IPS-18a (cell line): ENCODE measurements around the gene PKN3.

Source experiments
- H3K27ac ChIP-seq: one replicate; pipeline ENCODE4 v1.5.1; 2013; ENCODE audit warnings: low read length
- H3K27me3 ChIP-seq: one replicate; pipeline ENCODE4 v1.6.1; 2013; ENCODE audit warnings: mild to moderate bottlenecking, low read length; ENCODE audit not compliant: control insufficient read depth, insufficient read depth
- H3K36me3 ChIP-seq: one replicate; pipeline ENCODE4 v1.6.1; 2013; ENCODE audit warnings: low read depth, low read length; ENCODE audit not compliant: control insufficient read depth
- H3K4me1 ChIP-seq: one replicate; pipeline ENCODE4 v1.6.1; 2013; ENCODE audit warnings: low read depth, low read length; ENCODE audit not compliant: control insufficient read depth
- H3K4me3 ChIP-seq: one replicate; pipeline ENCODE4 v1.5.1; 2013; ENCODE audit warnings: low read length
- H3K9ac ChIP-seq: one replicate; pipeline ENCODE4 v1.6.1; 2013; ENCODE audit warnings: mild to moderate bottlenecking, low read length, moderate library complexity
- H3K9me3 ChIP-seq: one replicate; pipeline ENCODE4 v1.6.1; 2013; ENCODE audit warnings: low read depth, low read length; ENCODE audit not compliant: control insufficient read depth

Gene PKN3

GRCh38 chr9:128712451-128713410, 10.4 kb downstream of the PKN3 start:
- H3K27me3 ChIP-seq, result no peaks in the 10 kb centered on the region
- no peaks in the 10 kb centered on the region for H3K4me1 ChIP-seq
- H3K9me3 ChIP-seq, result no peaks in the 10 kb centered on the region
- no peak overlapping the region for H3K9ac ChIP-seq
- no peak overlapping the region for H3K27ac ChIP-seq
- H3K4me3 ChIP-seq, result no peak overlapping the region
- no peaks in the 10 kb centered on the region for H3K36me3 ChIP-seq

DNA sequence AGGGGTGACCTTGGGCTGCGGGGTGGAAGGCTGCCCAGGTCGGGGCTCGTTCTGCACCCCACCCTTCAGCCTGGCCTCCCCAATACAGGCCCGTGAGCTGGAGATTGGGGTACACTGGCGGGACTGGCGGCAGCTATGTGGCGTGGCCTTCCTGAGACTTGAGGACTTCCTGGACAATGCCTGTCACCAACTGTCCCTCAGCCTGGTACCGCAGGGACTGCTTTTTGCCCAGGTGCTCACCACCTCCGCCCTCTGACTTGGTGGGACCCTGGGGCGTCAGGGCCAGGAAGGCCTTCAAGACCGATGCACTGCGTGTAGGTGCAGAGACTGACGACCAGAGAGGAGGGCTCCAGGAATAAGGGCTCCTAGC, 11.1 kb downstream of the PKN3 start:
- no peaks in the 10 kb centered on the region for H3K4me1 ChIP-seq
- H3K27ac ChIP-seq, result no peak overlapping the region
- no peak overlapping the region for H3K4me3 ChIP-seq
- no peaks in the 10 kb centered on the region for H3K27me3 ChIP-seq
- H3K9ac ChIP-seq, result no peak overlapping the region
- H3K9me3 ChIP-seq, result no peaks in the 10 kb centered on the region
- no peaks in the 10 kb centered on the region for H3K36me3 ChIP-seq

GRCh38 chr9:128713941-128714573, 11.8 kb downstream of the PKN3 start:
- Histone ChIP-seq H3K9me3 (no peaks in the 10 kb centered on the region), H3K4me3 (no peak overlapping the region), H3K27me3 (no peaks in the 10 kb centered on the region), H3K36me3 (no peaks in the 10 kb centered on the region), H3K4me1 (no peaks in the 10 kb centered on the region), H3K27ac (no peak overlapping the region), H3K9ac (no peak overlapping the region)

GRCh38 chr9:128714586-128715435, 12.5 kb downstream of the PKN3 start:
- Histone ChIP-seq H3K9ac (no peak overlapping the region), H3K36me3 (no peaks in the 10 kb centered on the region), H3K27ac (no peak overlapping the region), H3K27me3 (no peaks in the 10 kb centered on the region), H3K4me3 (no peak overlapping the region), H3K9me3 (no peaks in the 10 kb centered on the region), H3K4me1 (no peaks in the 10 kb centered on the region)

DNA sequence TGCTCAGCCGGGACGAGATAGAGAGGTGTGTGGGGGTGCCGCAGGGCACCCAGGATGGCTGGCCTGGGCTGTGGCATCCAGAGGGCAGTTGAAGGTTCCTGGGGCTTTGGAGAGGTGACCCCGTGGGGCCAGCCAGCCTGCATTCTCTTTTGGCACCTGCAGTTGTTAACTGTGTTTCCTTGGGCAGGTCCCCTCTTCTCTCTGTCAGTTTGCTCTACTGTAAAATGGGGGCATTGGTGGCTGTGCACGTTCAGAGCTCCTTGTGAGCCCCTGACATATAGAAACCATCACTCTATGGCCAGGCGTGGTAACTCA, 13.1 kb downstream of the PKN3 start:
- H3K36me3 ChIP-seq, result peaks cover under 1% of the 10 kb centered on the region
- H3K9ac ChIP-seq, result no peak overlapping the region
- H3K4me1 ChIP-seq, result no peaks in the 10 kb centered on the region

DNA sequence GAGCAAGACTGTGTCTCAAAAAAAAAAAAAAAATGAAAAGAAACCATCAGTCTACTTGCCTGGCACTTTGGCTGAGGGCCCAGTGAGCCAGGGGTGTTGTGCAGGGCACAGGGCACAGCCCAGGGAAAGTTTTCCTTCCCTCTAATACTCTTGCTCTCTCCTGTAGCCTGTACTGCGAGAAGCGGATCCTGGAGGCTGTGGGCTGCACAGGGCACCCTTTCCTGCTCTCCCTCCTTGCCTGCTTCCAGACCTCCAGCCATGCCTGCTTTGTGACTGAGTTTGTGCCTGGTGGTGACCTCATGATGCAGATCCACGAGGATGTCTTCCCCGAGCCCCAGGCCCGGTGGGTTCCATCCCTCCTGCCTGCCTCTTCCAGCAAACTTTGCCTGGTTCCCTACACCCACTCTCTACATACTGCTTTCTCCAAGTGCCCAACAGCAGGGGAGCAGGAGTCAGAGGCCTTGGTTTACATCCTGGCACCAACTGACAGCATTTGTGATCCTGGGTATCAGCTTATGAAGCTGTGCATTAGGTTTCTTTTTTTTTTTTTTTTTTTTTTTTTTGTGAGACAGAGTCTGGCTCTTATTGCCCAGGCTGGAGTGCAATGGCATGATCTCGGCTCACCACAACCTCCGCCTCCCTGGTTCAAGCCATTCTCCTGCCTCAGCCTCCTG, 14.4 kb downstream of the PKN3 start:
- Histone ChIP-seq H3K9me3 (no peaks in the 10 kb centered on the region), H3K27me3 (no peaks in the 10 kb centered on the region), H3K9ac (no peak overlapping the region), H3K4me3 (no peak overlapping the region), H3K27ac (no peak overlapping the region), H3K4me1 (no peaks in the 10 kb centered on the region), H3K36me3 (peaks cover 6% of the 10 kb centered on the region)

More for the DNA sequence above, 13.1 kb downstream of the PKN3 start:
- no peak overlapping the region for H3K27ac ChIP-seq
- no peaks in the 10 kb centered on the region for H3K27me3 ChIP-seq
- H3K4me3 ChIP-seq, result no peak overlapping the region
- H3K9me3 ChIP-seq, result no peaks in the 10 kb centered on the region

DNA sequence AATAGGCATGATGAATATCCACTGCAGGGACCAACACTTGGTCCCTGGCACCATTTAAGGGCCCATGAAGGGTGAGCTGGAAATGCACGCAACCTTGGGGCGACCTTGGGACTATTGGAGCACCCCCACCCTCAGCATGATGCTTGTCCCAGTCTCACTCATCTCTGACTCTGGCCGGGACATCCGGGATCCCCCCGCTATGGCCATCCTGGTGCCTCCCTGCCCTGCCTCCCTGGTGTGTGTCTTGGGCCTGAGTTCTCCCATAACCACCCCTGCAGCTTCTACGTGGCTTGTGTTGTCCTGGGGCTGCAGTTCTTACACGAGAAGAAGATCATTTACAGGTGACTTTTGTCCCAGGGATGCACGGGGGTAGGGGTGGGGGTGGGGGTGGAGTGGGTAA, 15.7 kb downstream of the PKN3 start:
- H3K27ac ChIP-seq, result no peak overlapping the region
- H3K4me3 ChIP-seq, result no peak overlapping the region
- H3K9ac ChIP-seq, result no peak overlapping the region
- H3K9me3 ChIP-seq, result no peaks in the 10 kb centered on the region
- peaks cover 8% of the 10 kb centered on the region for H3K36me3 ChIP-seq
- no peaks in the 10 kb centered on the region for H3K4me1 ChIP-seq
- H3K27me3 ChIP-seq, result no peaks in the 10 kb centered on the region

DNA sequence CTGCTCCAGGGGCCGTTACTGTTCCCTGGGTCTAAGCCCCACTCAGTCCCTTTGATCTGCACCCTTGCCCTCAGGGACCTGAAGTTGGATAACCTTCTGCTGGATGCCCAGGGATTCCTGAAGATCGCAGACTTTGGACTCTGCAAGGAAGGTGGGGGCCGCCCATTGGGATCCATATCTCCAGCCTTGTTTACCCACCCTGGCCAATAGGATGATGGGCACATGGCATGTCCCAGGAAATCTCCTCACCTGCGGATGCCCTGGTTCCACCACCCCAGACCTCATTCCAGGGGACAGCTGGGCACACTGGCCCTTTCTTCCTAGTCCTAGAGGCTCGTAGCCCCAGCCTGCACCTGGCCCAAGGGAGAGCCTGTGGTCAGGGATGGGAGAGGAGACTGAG, 16.2 kb downstream of the PKN3 start:
- Histone ChIP-seq H3K9ac (no peak overlapping the region), H3K4me1 (no peaks in the 10 kb centered on the region), H3K27me3 (no peaks in the 10 kb centered on the region), H3K4me3 (no peak overlapping the region), H3K27ac (no peak overlapping the region), H3K9me3 (no peaks in the 10 kb centered on the region), H3K36me3 (peaks cover 8% of the 10 kb centered on the region)

GRCh38 chr9:128719919-128720605, 17.8 kb downstream of the PKN3 start:
- Histone ChIP-seq H3K9me3 (no peaks in the 10 kb centered on the region), H3K4me3 (no peak overlapping the region), H3K27me3 (no peaks in the 10 kb centered on the region), H3K9ac (no peak overlapping the region), H3K27ac (no peak overlapping the region), H3K36me3 (peaks cover 8% of the 10 kb centered on the region), H3K4me1 (no peaks in the 10 kb centered on the region)

DNA sequence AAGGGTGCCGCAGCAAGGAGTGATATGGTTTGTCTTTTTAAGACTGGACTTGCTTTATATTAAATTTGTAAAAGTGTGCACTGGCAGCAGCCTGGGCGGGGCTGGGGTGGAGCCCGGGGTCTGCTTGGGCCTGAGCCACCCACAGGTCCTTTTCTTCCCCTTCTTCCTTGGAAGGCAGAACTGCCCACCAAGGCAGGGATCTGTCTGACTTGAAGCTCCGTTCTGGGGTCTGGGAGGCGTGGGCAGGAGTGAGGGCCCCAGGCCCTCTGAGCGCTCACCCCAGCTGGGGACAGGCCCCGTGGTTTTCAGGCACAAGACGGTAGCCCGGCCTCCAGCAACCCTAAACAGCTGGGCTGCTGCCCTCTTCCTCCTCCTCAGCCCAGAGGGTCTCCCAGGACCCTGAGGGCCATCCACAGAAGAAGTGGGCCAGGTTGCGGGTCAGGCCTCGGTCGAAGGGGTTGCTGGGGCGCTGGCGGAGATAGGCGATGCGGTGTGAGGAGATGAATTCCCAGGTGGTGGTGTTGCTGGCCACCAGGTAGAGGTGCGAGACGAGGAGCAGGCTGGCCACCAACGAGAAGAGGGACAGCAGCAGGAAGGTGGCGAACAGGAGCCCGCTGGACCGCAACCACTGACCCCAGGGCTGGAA, 18.7 kb downstream of the PKN3 start:
- Histone ChIP-seq H3K27me3 (no peaks in the 10 kb centered on the region), H3K4me3 (no peak overlapping the region), H3K4me1 (no peaks in the 10 kb centered on the region), H3K9me3 (no peaks in the 10 kb centered on the region), H3K36me3 (peaks cover 8% of the 10 kb centered on the region), H3K27ac (no peak overlapping the region), H3K9ac (no peak overlapping the region)
